GM23338 (cell line): ENCODE results near the gene RAD21L1. TPM values are rescaled to one million over a fixed set of nuclear protein-coding genes. Genes with fewer than 3 reads are reported as not detected.

ENCODE experiments used
- ATAC-seq: fragments of 200-7000 bp; cut with Tn5 transposase; 3 replicates; pipeline ENCODE4 v1.9.1; 2020
- DNase-seq: peaks from one replicate; pipeline ENCODE4 v3.0.0-alpha.2; 2015; ENCODE audit warnings: low spot score
- H2AFZ ChIP-seq: fragments of 200-600 bp; sonication (generic); 2 replicates; pipeline ENCODE4 v1.8.0; 2016; ENCODE audit warnings: antibody characterized with exemption, mild to moderate bottlenecking, moderate library complexity
- H3F3A ChIP-seq: fragments of 200-600 bp; sonication (generic); replicated peaks from 2 replicates; pipeline ENCODE4 v1.8.0; 2017; ENCODE audit warnings: antibody characterized with exemption, mixed run types, low read depth
- H3K27ac ChIP-seq: fragments of 200-600 bp; sonication (generic); 2 replicates; pipeline ENCODE4 v1.6.1; 2016; ENCODE audit warnings: low read depth
- H3K27me3 ChIP-seq: fragments of 200-600 bp; sonication (generic); 2 replicates; pipeline ENCODE4 v1.8.0; 2016; ENCODE audit warnings: mild to moderate bottlenecking, mixed run types, moderate library complexity; ENCODE audit not compliant: insufficient read depth
- H3K36me3 ChIP-seq: fragments of 200-600 bp; sonication (generic); 2 replicates; pipeline ENCODE4 v1.8.0; 2016; ENCODE audit warnings: mild to moderate bottlenecking; ENCODE audit not compliant: insufficient read depth
- H3K4me1 ChIP-seq: fragments of 200-600 bp; sonication (generic); 2 replicates; pipeline ENCODE4 v1.8.0; 2016; ENCODE audit warnings: mild to moderate bottlenecking, moderate library complexity; ENCODE audit not compliant: insufficient read depth
- H3K4me2 ChIP-seq: fragments of 200-600 bp; sonication (generic); 2 replicates; pipeline ENCODE4 v1.7.1; 2017; ENCODE audit warnings: mixed run types
- H3K4me3 ChIP-seq: fragments of 200-600 bp; sonication (generic); 2 replicates; pipeline ENCODE4 v1.6.1; 2016; ENCODE audit warnings: mixed run types
- H3K79me2 ChIP-seq: fragments of 200-600 bp; sonication (generic); replicated peaks from 2 replicates; pipeline ENCODE4 v1.8.0; 2017; ENCODE audit warnings: mild to moderate bottlenecking; ENCODE audit not compliant: insufficient read depth
- H3K9me2 ChIP-seq: fragments of 200-600 bp; sonication (generic); 2 replicates; pipeline ENCODE4 v1.8.0; 2017; ENCODE audit not compliant: insufficient read depth
- H4K20me1 ChIP-seq: fragments of 200-600 bp; sonication (generic); replicated peaks from 2 replicates; pipeline ENCODE4 v1.8.0; 2017; ENCODE audit warnings: mild to moderate bottlenecking; ENCODE audit not compliant: insufficient read depth
- H3K27ac Mint-ChIP-seq: 2 replicates; pipeline ENCODE4 v1.8.0; 2020; ENCODE audit warnings: inconsistent platforms, mild to moderate bottlenecking, moderate library complexity, mixed read lengths
- H3K27me3 Mint-ChIP-seq: 3 replicates; pipeline ENCODE4 v1.8.0; 2022; ENCODE audit warnings: low read depth, mild to moderate bottlenecking, moderate library complexity, mixed read lengths, inconsistent platforms; ENCODE audit not compliant: insufficient read depth, poor library complexity
- H3K36me3 Mint-ChIP-seq: 3 replicates; pipeline ENCODE4 v1.8.0; 2021; ENCODE audit warnings: low read depth, mild to moderate bottlenecking, inconsistent platforms, moderate library complexity, mixed read lengths
- H3K4me1 Mint-ChIP-seq: 3 replicates; pipeline ENCODE4 v1.8.0; 2020; ENCODE audit warnings: mild to moderate bottlenecking, inconsistent platforms, mixed read lengths
- H3K4me3 Mint-ChIP-seq: 3 replicates; pipeline ENCODE4 v1.8.0; 2021; ENCODE audit warnings: moderate library complexity, mild to moderate bottlenecking, inconsistent platforms, mixed read lengths
- H3K9me3 Mint-ChIP-seq: 3 replicates; pipeline ENCODE4 v1.8.0; 2020; ENCODE audit warnings: moderate library complexity, mild to moderate bottlenecking, inconsistent platforms, mixed read lengths
- CREB1 ChIP-seq: fragments of 250-450 bp; sonication (Bioruptor Pico); IDR thresholded peaks from 2 replicates; pipeline ENCODE4 v1.5.0; 2020; ENCODE audit warnings: low read depth, mild to moderate bottlenecking, moderate library complexity
- CTCF ChIP-seq, 2 experiments: fragments of 200-600 bp in 1 of 2; sonication (generic) in 1 of 2; conservative IDR thresholded peaks; 2 replicates each; pipeline versions ENCODE4 v1.5.1 to v1.6.1; 2016 to 2017; ENCODE audit warnings: antibody characterized with exemption in 2 of 2, low read depth in 2 of 2, mild to moderate bottlenecking in 2 of 2, moderate library complexity in 1 of 2
- EZH2 ChIP-seq: fragments of 200-600 bp; sonication (generic); IDR thresholded peaks from one replicate; pipeline ENCODE4 v1.8.0; 2017; ENCODE audit warnings: antibody characterized with exemption, mild to moderate bottlenecking, low read depth; ENCODE audit not compliant: unreplicated experiment
- EZH2phosphoT487 ChIP-seq: fragments of 200-600 bp; sonication (generic); IDR thresholded peaks from one replicate; pipeline ENCODE4 v1.8.1; 2018; ENCODE audit warnings: antibody characterized with exemption; ENCODE audit not compliant: unreplicated experiment
- JUNB ChIP-seq: IDR thresholded peaks from one replicate; pipeline ENCODE4 v1.6.1; 2016; ENCODE audit warnings: antibody characterized with exemption; ENCODE audit not compliant: unreplicated experiment
- NANOG ChIP-seq: IDR thresholded peaks from 2 replicates; pipeline ENCODE4 v1.6.1; 2016; ENCODE audit warnings: antibody characterized with exemption, borderline replicate concordance
- POLR2AphosphoS5 ChIP-seq: IDR thresholded peaks from 2 replicates; pipeline ENCODE4 v1.6.1; 2016; ENCODE audit warnings: antibody characterized with exemption, low read depth
- REST ChIP-seq: IDR thresholded peaks from one replicate; pipeline ENCODE4 v1.6.1; 2018; ENCODE audit warnings: antibody characterized with exemption; ENCODE audit not compliant: unreplicated experiment
- ZNF114 ChIP-seq: fragments of 250-450 bp; sonication (Bioruptor Pico); IDR thresholded peaks from 2 replicates; pipeline ENCODE4 v1.5.0; 2020; ENCODE audit warnings: mild to moderate bottlenecking, moderate library complexity
- ZNF331 ChIP-seq: fragments of 250-450 bp; sonication (Bioruptor Pico); IDR thresholded peaks from 2 replicates; pipeline ENCODE4 v1.5.0; 2020; ENCODE audit warnings: low read depth, mild to moderate bottlenecking, moderate library complexity
- polyA plus RNA-seq: library from polyadenylated mRNA; unstranded; fragments of >200 nt; fragmentation: Nextera tagmentation; extraction: Ambion mirVana; gene quantifications from 2 replicates; pipeline ENCODE4 v1.2.1, GENCODE V29; 2016
- total RNA-seq: library from RNA; depleted of rRNA; stranded (reverse); fragments of >200 nt; shearing (Covaris generic); gene quantifications from 2 replicates; pipeline ENCODE4 v1.2.3, GENCODE V29; 2014

RAD21L1 gene
- total and polyA plus RNA-seq, 2 experiments from 2014 or later, result 0.10 to 0.95 TPM

- Histone ChIP-seq H3K27me3 (no peaks in the 10 kb centered on the region), H3K79me2 (no peaks in the 10 kb centered on the region), H3K36me3 (no peaks in the 10 kb centered on the region), H3K27ac (no peak overlapping the region), H4K20me1 (no peaks in the 10 kb centered on the region; the same call in 1 of the 2 replicates), H3K4me2 (no peak overlapping the region), H3F3A (no peaks in the 10 kb centered on the region), H3K4me3 (no peak overlapping the region), H3K9me2 (no peaks in the 10 kb centered on the region), H3K4me1 (peaks cover 16% of the 10 kb centered on the region), H2AFZ (no peak overlapping the region)
- Mint-ChIP-seq H3K9me3 (no peaks in the 10 kb centered on the region), H3K4me3 (no peak overlapping the region), H3K27ac (no peak overlapping the region), H3K4me1 (peaks cover 13% of the 10 kb centered on the region), H3K36me3 (no peaks in the 10 kb centered on the region), H3K27me3 (no peaks in the 10 kb centered on the region)
- DNase-seq, result peak; percentile 46
- peak; percentile 22; the same call in 2 of the 3 replicates for ATAC-seq
- TF ChIP-seq ZNF331 (CRISPR knock-in tag) (peak; percentile 64), EZH2 (no peak), CTCF (conservative IDR thresholded peaks at IDR 0.05; ENCODE audit: low read depth in 2 of 2) (peak; percentile 32 to 44), ZNF114 (CRISPR knock-in tag) (no peak), CREB1 (CRISPR knock-in tag) (no peak), EZH2phosphoT487 (no peak), REST (no peak), JUNB (no peak)
Measured at GRCh38 chr20:1209447-1210387, 16.1 kb upstream of the RAD21L1 start.

GRCh38 chr20:1210501-1210900, 15.3 kb upstream of the RAD21L1 start:
- H3K27ac Mint-ChIP-seq, result no peak overlapping the region
- no peaks in the 10 kb centered on the region for H3K79me2 ChIP-seq
- no peak overlapping the region for H2AFZ ChIP-seq
- ATAC-seq (no peak), DNase-seq (no peak)
- no peaks in the 10 kb centered on the region for H3K9me2 ChIP-seq
- H3K4me2 ChIP-seq, result no peak overlapping the region
- no peak overlapping the region for H3K4me3 Mint-ChIP-seq
- H3K4me3 ChIP-seq, result no peak overlapping the region
- peaks cover 16% of the 10 kb centered on the region for H3K4me1 Mint-ChIP-seq
- peaks cover 16% of the 10 kb centered on the region for H3K4me1 ChIP-seq
- no peaks in the 10 kb centered on the region for H3K27me3 ChIP-seq
- H3K27ac ChIP-seq, result no peak overlapping the region
- peaks cover 1% of the 10 kb centered on the region; the same call in 1 of the 3 replicates for H3K9me3 Mint-ChIP-seq
- no peaks in the 10 kb centered on the region for H3K27me3 Mint-ChIP-seq
- no peaks in the 10 kb centered on the region for H3K36me3 Mint-ChIP-seq
- H3K36me3 ChIP-seq, result no peaks in the 10 kb centered on the region
- H4K20me1 ChIP-seq, result no peaks in the 10 kb centered on the region; the same call in 1 of the 2 replicates
- no peaks in the 10 kb centered on the region for H3F3A ChIP-seq
- TF ChIP-seq POLR2AphosphoS5 (no peak), JUNB (no peak), ZNF114 (CRISPR knock-in tag) (no peak), ZNF331 (CRISPR knock-in tag) (no peak), NANOG (no peak), EZH2 (no peak)
